Measurements from ENCODE around the gene BICRA. TPM values are rescaled to one million over a fixed set of nuclear protein-coding genes. Genes with fewer than 3 reads are reported as not detected.
A peak's percentile ranks its signal among the peaks of the same experiment; 100 is the strongest.

Gene BICRA
- total RNA-seq, 1 experiment from 2014 or later: 29.3 TPM

- H2BK15ac ChIP-seq (ENCODE audit: low read depth, low read length): no peak overlapping the region
- no peaks in the 10 kb centered on the region for H3K9me3 ChIP-seq (ENCODE audit: control insufficient read depth, low read depth, low read length)
- H4K8ac ChIP-seq (replicated peaks; ENCODE audit: insufficient read length, low read depth, low read length): no peak overlapping the region
- H3K27ac Mint-ChIP-seq: peak overlapping the region; percentile 22 to 91 (median 28); a peak in 2 of 7 replicates
- no peaks in the 10 kb centered on the region for H3K4me1 ChIP-seq (ENCODE audit: insufficient read depth, low read length)
- H2AK5ac ChIP-seq (ENCODE audit: insufficient read length, low read length): no peak overlapping the region
- no peak overlapping the region for H4K5ac ChIP-seq (ENCODE audit: insufficient read length, low read depth, low read length)
- H2BK20ac ChIP-seq (ENCODE audit: low read depth, low read length, poor library complexity, severe bottlenecking): no peak overlapping the region
- H3K4ac ChIP-seq (ENCODE audit: low read depth, low read length): no peak overlapping the region
- no peak overlapping the region for H3K56ac ChIP-seq (ENCODE audit: insufficient read length, low read depth, low read length)
- H3K4me1 Mint-ChIP-seq: peaks cover 8 to 22% of the 10 kb centered on the region in 2 experiments
- no peak overlapping the region for H3K18ac ChIP-seq (ENCODE audit: insufficient read length, low read depth, low read length)
- WGBS (ENCODE audit: extremely low coverage, insufficient read length, low lambda C conversion rate): no CpG with 5 or more reads among the region's 13 CpGs
- TF ChIP-seq CTCF (conservative IDR thresholded peaks at IDR 0.05): no peak
- no peaks in the 10 kb centered on the region for H3K23me2 ChIP-seq (ENCODE audit: insufficient read length, low read depth, low read length, poor library complexity, severe bottlenecking)
- no peak overlapping the region for H2BK120ac ChIP-seq (ENCODE audit: low read depth, low read length, poor library complexity, severe bottlenecking)
- no peaks in the 10 kb centered on the region for H3K79me1 ChIP-seq (ENCODE audit: insufficient read depth, low read depth, low read length, poor library complexity, severe bottlenecking)
- H3K36me3 Mint-ChIP-seq (ENCODE audit: insufficient read depth in 1 of 3, low read depth in 3 of 3): peaks cover 9 to 14% (median 13%) of the 10 kb centered on the region in 3 experiments
- H3K27me3 Mint-ChIP-seq (ENCODE audit: low read depth): peaks cover 2% of the 10 kb centered on the region; the same call in 1 of the 2 replicates
- no peak overlapping the region for H2BK5ac ChIP-seq (ENCODE audit: insufficient read length, low read length)
- H2BK12ac ChIP-seq (ENCODE audit: insufficient read length, low read depth, low read length): no peak overlapping the region
- peak overlapping the region; percentile 55 to 69; a peak in 3 of 5 replicates for H3K4me3 Mint-ChIP-seq
- H3K79me2 ChIP-seq (ENCODE audit: insufficient read depth, low read length): peaks cover 4% of the 10 kb centered on the region; the same call in 1 of the 2 replicates
- H3K14ac ChIP-seq (ENCODE audit: insufficient read depth, low read length): no peak overlapping the region
- H3K27me3 ChIP-seq (ENCODE audit: insufficient read depth, low read length): no peaks in the 10 kb centered on the region
- H2AFZ ChIP-seq (ENCODE audit: low read length): no peak overlapping the region
- H3K23ac ChIP-seq (ENCODE audit: insufficient read length, low read depth, low read length): no peak overlapping the region
- no peak overlapping the region for H3K9ac ChIP-seq (ENCODE audit: extremely low read depth, insufficient read length, low read length)
- DNase-seq: no peak
- H4K20me1 ChIP-seq (ENCODE audit: control insufficient read depth, insufficient read depth, insufficient read length): peaks cover 5% of the 10 kb centered on the region
- H4K91ac ChIP-seq (ENCODE audit: insufficient read length, low read depth, low read length): no peak overlapping the region
- H3K4me2 ChIP-seq (ENCODE audit: insufficient read depth, insufficient read length, low read length): peak overlapping the region; percentile 39
- no peak overlapping the region for H3K27ac ChIP-seq (ENCODE audit: insufficient read length, low read depth, low read length)
- H3T11ph ChIP-seq (ENCODE audit: low read length): no peak overlapping the region
- H3K9me3 Mint-ChIP-seq: no peaks in the 10 kb centered on the region
Measured at GRCh38 chr19:47742634-47743033, 133.7 kb downstream of the BICRA start.

Measured in H9 (cell line).